Breast epithelium (tissue), 4 donors: ENCODE measurements around the gene IL1RAPL2. TPM values are rescaled to one million over a fixed set of nuclear protein-coding genes. Genes with fewer than 3 reads are reported as not detected.
A peak's percentile ranks its signal among the peaks of the same experiment; 100 is the strongest.

Source experiments
- DNase-seq, 2 donors: peaks; one replicate each; pipeline ENCODE4 v3.0.0-alpha.2; 2019; ENCODE audit warnings: low spot score in 2 of 2
- H3K27ac ChIP-seq, 2 donors: fragments of 200-600 bp; sonication (generic) in 1 of 2; one replicate each; pipeline ENCODE4 v1.5.1; 2016 to 2019; ENCODE audit warnings: mild to moderate bottlenecking in 1 of 2
- H3K27me3 ChIP-seq, 2 donors: fragments of 200-600 bp; sonication (generic) in 1 of 2; one replicate each; pipeline versions ENCODE4 v1.5.1 to v1.6.0; 2017 to 2019; ENCODE audit warnings: control low read depth in 1 of 2, mild to moderate bottlenecking in 1 of 2
- H3K36me3 ChIP-seq: fragments of 200-600 bp; one replicate; pipeline ENCODE4 v1.5.1; 2019
- H3K4me1 ChIP-seq, 2 donors: fragments of 200-600 bp; sonication (generic); one replicate each; pipeline ENCODE4 v1.5.1; 2016 to 2019; ENCODE audit warnings: control low read depth in 1 of 2
- H3K4me3 ChIP-seq, 3 donors: fragments of 200-600 bp; sonication (generic); 1 replicate in 2 of 3; 2 replicates in 1 of 3; pipeline ENCODE4 v1.5.1; 2016 to 2019; ENCODE audit warnings: mild to moderate bottlenecking in 3 of 3, moderate library complexity in 2 of 3
- H3K9me3 ChIP-seq, 2 donors: fragments of 200-600 bp; sonication (generic) in 1 of 2; one replicate each; pipeline ENCODE4 v1.5.1; 2016 to 2019; ENCODE audit warnings: control low read depth in 1 of 2
- CTCF ChIP-seq, 3 donors: fragments of 450-650 bp; IDR thresholded peaks; one replicate each; pipeline ENCODE4 v1.5.1; 2016 to 2017; ENCODE audit warnings: antibody characterized with exemption in 3 of 3, mild to moderate bottlenecking in 3 of 3, moderate library complexity in 3 of 3
- POLR2A ChIP-seq: fragments of 450-650 bp; IDR thresholded peaks from one replicate; pipeline ENCODE4 v1.6.1; 2016; ENCODE audit warnings: antibody characterized with exemption, mild to moderate bottlenecking, moderate library complexity
- POLR2AphosphoS5 ChIP-seq, 3 donors: sonication (generic); formaldehyde crosslinking; IDR thresholded peaks; one replicate each; pipeline ENCODE4 v1.6.1; 2017; ENCODE audit warnings: antibody characterized with exemption in 3 of 3
- intact Hi-C: fragments of 100-400 bp; cut with DNase I; formaldehyde crosslinking; loops from one replicate; pipeline ENCODE4 v1.15.1; 2023; ENCODE audit warnings: low total_unique reads
- total RNA-seq, 3 donors: library from RNA; depleted of rRNA; stranded (reverse); fragments of >200 nt; gene quantifications; one replicate each; pipeline ENCODE4 v1.1.0, GENCODE V29; 2016

The IL1RAPL2 gene
- total RNA-seq, 3 donors from 2014 or later, result 0.44 to 0.66 TPM; not detected in 1

GRCh38 chrX:105189093-105189492, 623.1 kb downstream of the IL1RAPL2 start:
- H3K9me3 ChIP-seq, result no peaks in the 10 kb centered on the region
- no peaks in the 10 kb centered on the region for H3K36me3 ChIP-seq
- no peak for TF ChIP-seq CTCF (IDR thresholded peaks at IDR 0.05)
- no peak for TF ChIP-seq POLR2A
- TF ChIP-seq POLR2AphosphoS5 (IDR thresholded peaks at IDR 0.05), result no peak
- no peaks in the 10 kb centered on the region for H3K4me1 ChIP-seq
- H3K27me3 ChIP-seq, result peaks cover 0 to 39% of the 10 kb centered on the region in 2 donors
- H3K4me3 ChIP-seq, result no peak overlapping the region
- DNase-seq, result no peak
- no peak overlapping the region for H3K27ac ChIP-seq
- intact Hi-C loops, result no loop called here

GRCh38 chrX:105190252-105190853, 624.4 kb downstream of the IL1RAPL2 start:
- no peak for DNase-seq
- intact Hi-C loops, result no loop called here
- H3K27ac ChIP-seq, result no peak overlapping the region

GRCh38 chrX:105191878-105192277, 625.9 kb downstream of the IL1RAPL2 start:
- Histone ChIP-seq H3K27me3 (peaks cover 0 to 51% of the 10 kb centered on the region in 2 donors), H3K4me3 (no peak overlapping the region), H3K27ac (no peak overlapping the region), H3K4me1 (no peaks in the 10 kb centered on the region), H3K36me3 (no peaks in the 10 kb centered on the region), H3K9me3 (no peaks in the 10 kb centered on the region)
- intact Hi-C loops, result no loop called here
- no peak for TF ChIP-seq POLR2A
- TF ChIP-seq POLR2AphosphoS5 (IDR thresholded peaks at IDR 0.05), result no peak
- TF ChIP-seq CTCF (IDR thresholded peaks at IDR 0.05), result no peak
- DNase-seq, result no peak

More at GRCh38 chrX:105190252-105190853, 624.4 kb downstream of the IL1RAPL2 start:
- no peaks in the 10 kb centered on the region for H3K36me3 ChIP-seq
- no peak overlapping the region for H3K4me3 ChIP-seq
- H3K9me3 ChIP-seq, result no peaks in the 10 kb centered on the region
- H3K27me3 ChIP-seq, result peaks cover 0 to 46% of the 10 kb centered on the region in 2 donors
- TF ChIP-seq POLR2A, result no peak
- peak; percentile 43 to 63 (median 58) for TF ChIP-seq CTCF (IDR thresholded peaks at IDR 0.05)
- H3K4me1 ChIP-seq, result no peaks in the 10 kb centered on the region

GRCh38 chrX:105209406-105209805, 643.4 kb downstream of the IL1RAPL2 start:
- Histone ChIP-seq H3K9me3 (no peaks in the 10 kb centered on the region), H3K36me3 (no peaks in the 10 kb centered on the region), H3K4me3 (no peak overlapping the region), H3K4me1 (no peaks in the 10 kb centered on the region), H3K27me3 (peaks cover 0 to 39% of the 10 kb centered on the region in 2 donors), H3K27ac (no peak overlapping the region)
- TF ChIP-seq CTCF (IDR thresholded peaks at IDR 0.05) (no peak), POLR2AphosphoS5 (IDR thresholded peaks at IDR 0.05) (no peak), POLR2A (no peak)
- intact Hi-C loops, result no loop called here
- DNase-seq, result no peak

- Histone ChIP-seq H3K4me1 (no peaks in the 10 kb centered on the region), H3K27me3 (peaks cover 0 to 38% of the 10 kb centered on the region in 2 donors), H3K36me3 (no peaks in the 10 kb centered on the region), H3K4me3 (no peak overlapping the region), H3K9me3 (no peaks in the 10 kb centered on the region), H3K27ac (no peak overlapping the region)
- intact Hi-C loops, result no loop called here
- TF ChIP-seq CTCF (IDR thresholded peaks at IDR 0.05) (no peak), POLR2AphosphoS5 (IDR thresholded peaks at IDR 0.05) (no peak), POLR2A (no peak)
- no peak for DNase-seq
Measured at GRCh38 chrX:105210258-105210657, 644.3 kb downstream of the IL1RAPL2 start.
